CD4-positive, CD25-positive, alpha-beta regulatory T cell (primary cell): Measurements from ENCODE around the gene API5. TPM values are rescaled to one million over a fixed set of nuclear protein-coding genes. Genes with fewer than 3 reads are reported as not detected.

Experiments
- ATAC-seq, 2 donors: fragments of 150-1000 bp; cut with Tn5 transposase; one replicate each; pipeline ENCODE4 v1.10.0; 2021; ENCODE audit warnings: low read depth in 2 of 2, moderate number of reproducible peaks in 2 of 2, moderate library complexity in 1 of 2
- DNase-seq, 3 donors: peaks; one replicate each; pipeline versions ENCODE4 v3.0.0 to v3.0.0-alpha.2; 2012 to 2022; ENCODE audit warnings: mixed read lengths in 1 of 3
- H3K27ac ChIP-seq: one replicate; pipeline ENCODE4 v1.7.0; 2013; ENCODE audit warnings: mild to moderate bottlenecking, low read length; ENCODE audit not compliant: insufficient read depth, poor library complexity, severe bottlenecking
- H3K27me3 ChIP-seq: one replicate; pipeline ENCODE4 v1.7.0; 2013; ENCODE audit warnings: low read length; ENCODE audit not compliant: control insufficient read depth, insufficient read depth
- H3K36me3 ChIP-seq: one replicate; pipeline ENCODE4 v1.7.0; 2013; ENCODE audit warnings: mild to moderate bottlenecking, low read length, moderate library complexity; ENCODE audit not compliant: control insufficient read depth, insufficient read depth
- H3K4me1 ChIP-seq: 2 replicates; pipeline ENCODE4 v1.7.0; 2013; ENCODE audit warnings: mild to moderate bottlenecking, low read length; ENCODE audit not compliant: insufficient read depth, control insufficient read depth, poor library complexity, severe bottlenecking
- H3K4me3 ChIP-seq: one replicate; pipeline ENCODE4 v1.7.0; 2013; ENCODE audit warnings: low read depth, mild to moderate bottlenecking, low read length, moderate library complexity
- H3K9me3 ChIP-seq, 2 experiments: 1 replicate in 1 of 2; 2 replicates in 1 of 2; pipeline ENCODE4 v1.7.0; 2013; ENCODE audit warnings: low read length in 2 of 2, mild to moderate bottlenecking in 1 of 2, moderate library complexity in 1 of 2; ENCODE audit not compliant: control insufficient read depth in 2 of 2
- H3K27ac Mint-ChIP-seq, 3 donors: one replicate each; pipeline ENCODE4 v1.8.0; 2020 to 2022; ENCODE audit warnings: mild to moderate bottlenecking in 3 of 3, mixed read lengths in 3 of 3, moderate library complexity in 2 of 3
- H3K27me3 Mint-ChIP-seq: one replicate; pipeline ENCODE4 v1.8.0; 2022; ENCODE audit warnings: mild to moderate bottlenecking, mixed read lengths
- H3K36me3 Mint-ChIP-seq: one replicate; pipeline ENCODE4 v1.8.0; 2020; ENCODE audit warnings: mixed read lengths
- H3K4me1 Mint-ChIP-seq, 4 donors: one replicate each; pipeline ENCODE4 v1.8.0; 2020 to 2022; ENCODE audit warnings: mixed read lengths in 4 of 4, mild to moderate bottlenecking in 1 of 4
- H3K4me3 Mint-ChIP-seq, 4 donors: one replicate each; pipeline ENCODE4 v1.8.0; 2020 to 2022; ENCODE audit warnings: mild to moderate bottlenecking in 4 of 4, mixed read lengths in 4 of 4, moderate library complexity in 3 of 4
- H3K9me3 Mint-ChIP-seq, 7 donors: one replicate each; pipeline ENCODE4 v1.8.0; 2020 to 2022; ENCODE audit warnings: mixed read lengths in 7 of 7, mild to moderate bottlenecking in 3 of 7, moderate library complexity in 2 of 7
- polyA plus RNA-seq, 4 donors: library from polyadenylated mRNA; unstranded; fragments of 300-500 nt; fragmentation: Illumina TruSeq; gene quantifications; one replicate each; pipeline ENCODE4 v1.2.3, GENCODE V29; 2021
- total RNA-seq: library from RNA; stranded (reverse); gene quantifications from one replicate; pipeline ENCODE4 v1.2.3, GENCODE V29; 2022

The API5 gene
- total and polyA plus RNA-seq, 5 donors from 2014 or later = 65.7 to 138 (median 132) TPM

DNA sequence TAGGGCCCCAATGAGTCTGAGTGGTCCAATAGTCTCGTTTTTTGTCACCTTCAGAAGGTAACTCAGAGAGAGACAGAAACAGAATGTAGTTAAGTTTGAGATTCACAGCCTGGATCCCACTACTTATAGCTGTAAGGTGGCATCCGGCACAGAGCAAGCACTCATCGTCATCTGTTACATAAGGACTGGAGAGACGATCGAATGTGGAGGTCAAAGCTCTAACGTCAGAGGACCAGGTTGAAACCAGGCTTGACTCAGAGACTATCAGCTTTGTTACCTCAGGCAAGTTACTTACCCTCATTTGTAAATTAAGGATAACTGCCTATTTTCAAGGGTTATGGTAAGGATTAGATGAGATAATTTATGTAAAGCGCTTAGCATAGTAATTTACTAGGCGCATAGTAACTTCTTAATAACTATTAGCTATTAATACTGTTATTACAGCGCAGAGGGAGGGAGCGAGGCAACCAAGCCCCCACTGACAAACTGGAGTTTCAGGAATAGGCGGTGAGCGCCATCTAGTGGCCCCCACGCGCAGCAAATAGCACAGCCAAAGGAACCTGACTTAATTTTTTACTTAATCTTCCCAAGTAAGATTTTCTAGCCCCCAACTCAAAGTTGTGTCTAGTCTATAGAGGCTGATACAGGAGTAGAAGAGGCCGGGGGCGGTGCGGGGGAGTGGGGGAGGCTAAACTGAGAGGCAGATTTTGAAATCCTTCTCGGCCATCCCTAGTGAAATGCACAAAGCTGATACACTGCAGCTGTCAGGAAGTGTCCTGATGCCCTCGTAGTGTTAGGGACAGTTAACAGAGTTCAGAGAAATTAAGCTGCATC is 29.0 kb upstream of the API5 start:
- ATAC-seq = no peak
- H3K4me1 Mint-ChIP-seq = no peaks in the 10 kb centered on the region
- H3K4me1 ChIP-seq = no peaks in the 10 kb centered on the region
- peak overlapping the region in 1 of 3 donors; percentile 15 for H3K27ac Mint-ChIP-seq
- peaks cover 3% of the 10 kb centered on the region for H3K27me3 ChIP-seq
- H3K4me3 ChIP-seq = no peak overlapping the region
- no peak overlapping the region for H3K4me3 Mint-ChIP-seq
- H3K36me3 Mint-ChIP-seq = no peaks in the 10 kb centered on the region
- peaks cover 4% of the 10 kb centered on the region for H3K27me3 Mint-ChIP-seq
- no peak overlapping the region for H3K27ac ChIP-seq
- peak; percentile 2 to 48 (median 26) for DNase-seq
- H3K36me3 ChIP-seq = no peaks in the 10 kb centered on the region
- H3K9me3 Mint-ChIP-seq = peaks cover 0 to 1% (median 0%) of the 10 kb centered on the region in 7 donors
- H3K9me3 ChIP-seq = no peaks in the 10 kb centered on the region

DNA sequence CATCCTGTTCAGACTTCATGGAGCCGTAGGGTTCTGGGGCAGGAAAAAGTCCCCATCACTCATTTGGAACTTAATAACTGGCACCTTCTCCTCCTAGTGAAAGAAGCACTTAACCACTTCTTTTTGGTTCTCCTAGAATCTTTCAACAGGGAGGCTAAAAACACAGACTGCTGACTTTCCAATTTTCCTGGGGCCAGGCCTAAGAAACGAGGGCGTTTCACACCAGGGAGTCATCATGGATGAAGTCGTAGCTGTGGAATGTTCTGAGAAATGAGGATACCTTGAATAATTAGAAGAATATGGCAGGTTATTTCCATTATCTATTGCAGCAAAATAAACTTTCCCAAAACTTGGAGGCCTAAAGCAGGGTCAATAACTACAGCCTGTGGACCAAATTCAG is 26.0 kb upstream of the API5 start:
- Histone ChIP-seq H3K4me3 (no peak overlapping the region), H3K36me3 (no peaks in the 10 kb centered on the region), H3K4me1 (no peaks in the 10 kb centered on the region), H3K27ac (no peak overlapping the region), H3K9me3 (no peaks in the 10 kb centered on the region), H3K27me3 (no peaks in the 10 kb centered on the region)
- Mint-ChIP-seq H3K9me3 (peaks cover 0 to 1% (median 0%) of the 10 kb centered on the region in 7 donors), H3K4me3 (no peak overlapping the region), H3K4me1 (no peaks in the 10 kb centered on the region), H3K27ac (no peak overlapping the region), H3K36me3 (no peaks in the 10 kb centered on the region), H3K27me3 (peaks cover 7% of the 10 kb centered on the region)
- DNase-seq = no peak
- ATAC-seq = no peak

DNA sequence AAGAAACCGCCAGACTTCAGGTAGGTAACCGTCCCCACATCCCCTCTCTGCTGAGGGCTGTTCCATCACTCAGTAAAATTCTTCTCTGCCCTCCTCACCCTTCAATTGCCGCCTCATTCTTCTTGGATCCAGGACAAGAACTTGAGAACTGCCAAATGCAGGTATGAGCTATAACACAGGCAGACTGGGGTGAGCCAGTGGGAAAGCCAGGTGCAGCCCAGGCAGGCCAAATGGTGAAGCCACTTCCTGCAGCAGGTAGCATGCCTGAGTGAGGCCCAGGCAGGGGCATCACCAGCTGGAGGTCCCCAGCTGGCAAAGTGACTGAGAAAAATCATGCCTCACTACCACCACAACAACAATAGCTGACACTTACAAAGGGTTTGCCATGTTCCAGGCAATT is 22.4 kb upstream of the API5 start:
- H3K27ac ChIP-seq = no peak overlapping the region
- H3K36me3 Mint-ChIP-seq = no peaks in the 10 kb centered on the region
- ATAC-seq (no peak), DNase-seq (no peak)
- no peaks in the 10 kb centered on the region for H3K36me3 ChIP-seq
- peaks cover 10% of the 10 kb centered on the region for H3K27me3 Mint-ChIP-seq
- peaks cover 3% of the 10 kb centered on the region for H3K27me3 ChIP-seq
- no peaks in the 10 kb centered on the region for H3K4me1 Mint-ChIP-seq
- no peaks in the 10 kb centered on the region for H3K4me1 ChIP-seq
- H3K9me3 ChIP-seq = no peaks in the 10 kb centered on the region
- no peak overlapping the region for H3K4me3 Mint-ChIP-seq
- H3K9me3 Mint-ChIP-seq = peaks cover 0 to 10% (median 0%) of the 10 kb centered on the region in 7 donors
- H3K4me3 ChIP-seq = no peak overlapping the region
- H3K27ac Mint-ChIP-seq = no peak overlapping the region

DNA sequence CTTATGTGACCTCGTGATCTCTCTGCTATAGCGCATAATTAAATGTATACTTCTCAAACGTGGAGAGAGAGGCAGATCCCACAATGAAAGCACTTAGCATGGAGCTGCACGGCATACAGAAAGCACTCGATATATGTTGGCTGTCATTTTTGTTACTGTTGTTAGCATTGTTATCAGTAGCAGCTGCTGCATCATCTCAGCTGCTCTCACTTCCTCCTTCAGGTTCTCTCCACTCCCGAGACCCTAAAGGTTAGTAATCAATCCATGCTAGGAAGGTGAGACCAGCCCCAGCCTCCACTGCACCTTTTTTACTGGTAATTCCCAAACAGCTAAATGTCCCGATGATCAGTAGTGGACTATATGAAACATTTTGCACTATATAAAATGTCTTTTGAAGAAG is 13.4 kb upstream of the API5 start:
- ATAC-seq = no peak
- H3K4me1 ChIP-seq = no peaks in the 10 kb centered on the region
- H3K27me3 ChIP-seq = no peaks in the 10 kb centered on the region
- no peak for DNase-seq
- Mint-ChIP-seq H3K27me3 (peaks cover 8% of the 10 kb centered on the region), H3K9me3 (peaks cover 3 to 22% (median 12%) of the 10 kb centered on the region in 7 donors), H3K36me3 (no peaks in the 10 kb centered on the region), H3K4me1 (no peaks in the 10 kb centered on the region), H3K4me3 (no peak overlapping the region), H3K27ac (no peak overlapping the region)
- no peak overlapping the region for H3K27ac ChIP-seq
- H3K4me3 ChIP-seq = no peak overlapping the region
- peaks cover 10 to 13% of the 10 kb centered on the region in 2 experiments for H3K9me3 ChIP-seq
- no peaks in the 10 kb centered on the region for H3K36me3 ChIP-seq

DNA sequence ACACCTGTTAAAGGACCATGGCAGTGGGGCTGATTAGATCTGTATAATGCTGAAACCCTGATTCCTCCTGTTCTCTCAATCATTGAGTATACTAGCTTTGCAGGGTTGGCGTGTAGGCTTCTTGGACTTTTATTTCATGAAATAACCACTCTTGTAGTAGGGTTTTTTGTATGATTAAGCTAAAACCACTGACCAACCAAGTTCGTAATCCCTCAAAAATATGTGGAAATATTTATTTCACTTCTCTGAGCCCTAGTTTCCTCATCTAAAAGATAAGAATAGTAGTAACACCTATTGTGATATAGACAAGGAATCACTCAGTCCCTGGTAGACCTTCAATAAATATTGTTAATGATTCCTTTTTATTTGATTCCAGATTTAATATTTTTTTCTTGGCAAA is 4.2 kb downstream of the API5 start:
- H3K27ac ChIP-seq = peak overlapping the region; percentile 29
- ATAC-seq (no peak), DNase-seq (no peak)
- H3K9me3 ChIP-seq = no peaks in the 10 kb centered on the region
- H3K27me3 ChIP-seq = no peaks in the 10 kb centered on the region
- H3K9me3 Mint-ChIP-seq = no peaks in the 10 kb centered on the region
- H3K4me1 Mint-ChIP-seq = peaks cover 19 to 66% (median 50%) of the 10 kb centered on the region in 4 donors
- H3K4me3 Mint-ChIP-seq = peak overlapping the region in 1 of 4 donors; percentile 88
- peaks cover 8% of the 10 kb centered on the region for H3K27me3 Mint-ChIP-seq
- no peak overlapping the region for H3K4me3 ChIP-seq
- H3K36me3 ChIP-seq = peaks cover 29% of the 10 kb centered on the region
- peaks cover 40% of the 10 kb centered on the region for H3K4me1 ChIP-seq
- H3K36me3 Mint-ChIP-seq = peaks cover 11% of the 10 kb centered on the region
- H3K27ac Mint-ChIP-seq = no peak overlapping the region

DNA sequence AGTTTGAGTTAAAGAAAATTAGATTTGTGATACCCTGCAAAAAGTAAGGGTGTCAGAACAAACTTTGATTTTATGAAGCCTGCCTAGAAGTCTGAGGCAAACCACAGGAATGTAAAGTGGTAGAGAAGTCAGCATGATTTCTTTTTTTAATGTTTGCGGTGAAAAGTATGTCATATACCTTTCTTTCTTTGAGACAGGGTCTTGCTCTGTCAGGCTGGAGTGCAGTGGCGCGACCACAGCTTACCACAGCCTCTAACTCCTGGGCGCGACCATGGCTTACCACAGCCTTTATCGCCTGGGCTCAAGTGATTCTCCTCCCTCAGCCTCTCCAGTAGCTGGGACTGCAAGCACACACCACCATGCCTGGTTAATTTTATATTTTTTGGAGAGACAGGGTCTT is 4.7 kb downstream of the API5 start:
- Mint-ChIP-seq H3K9me3 (no peaks in the 10 kb centered on the region), H3K27ac (no peak overlapping the region), H3K4me3 (peak overlapping the region in 1 of 4 donors; percentile 15), H3K27me3 (peaks cover 8% of the 10 kb centered on the region), H3K4me1 (peaks cover 19 to 63% (median 48%) of the 10 kb centered on the region in 4 donors), H3K36me3 (peaks cover 14% of the 10 kb centered on the region)
- Histone ChIP-seq H3K27ac (no peak overlapping the region), H3K4me1 (peaks cover 37% of the 10 kb centered on the region), H3K4me3 (no peak overlapping the region), H3K36me3 (peaks cover 33% of the 10 kb centered on the region), H3K9me3 (no peaks in the 10 kb centered on the region), H3K27me3 (no peaks in the 10 kb centered on the region)
- peak in 1 of 3 donors; percentile 7 for DNase-seq
- ATAC-seq = no peak

DNA sequence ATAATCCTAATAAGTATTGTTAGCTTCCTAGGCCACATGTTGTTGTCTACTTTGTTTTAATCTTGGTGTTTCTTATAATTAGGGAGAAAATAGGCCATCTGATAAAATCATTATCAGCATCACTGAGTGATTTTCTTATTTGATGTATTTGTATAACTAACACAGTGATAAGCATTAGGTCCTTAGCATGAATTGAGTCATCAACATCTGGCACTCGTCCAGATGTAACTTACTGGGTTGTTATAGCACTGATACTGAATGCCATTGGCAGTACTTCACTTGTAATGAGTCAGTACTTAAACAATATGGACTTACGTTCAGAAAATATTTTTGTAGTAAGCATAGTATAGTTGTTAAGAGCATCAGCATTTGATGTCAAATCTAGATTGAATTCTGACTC is 16.2 kb downstream of the API5 start:
- H3K27ac ChIP-seq = no peak overlapping the region
- no peak overlapping the region for H3K4me3 Mint-ChIP-seq
- H3K27me3 ChIP-seq = no peaks in the 10 kb centered on the region
- peaks cover 62% of the 10 kb centered on the region for H3K36me3 Mint-ChIP-seq
- DNase-seq (no peak), ATAC-seq (no peak)
- no peaks in the 10 kb centered on the region for H3K4me1 ChIP-seq
- H3K36me3 ChIP-seq = peaks cover 97% of the 10 kb centered on the region
- no peaks in the 10 kb centered on the region for H3K4me1 Mint-ChIP-seq
- H3K27ac Mint-ChIP-seq = no peak overlapping the region
- no peaks in the 10 kb centered on the region for H3K9me3 ChIP-seq
- H3K27me3 Mint-ChIP-seq = no peaks in the 10 kb centered on the region
- no peaks in the 10 kb centered on the region for H3K9me3 Mint-ChIP-seq
- no peak overlapping the region for H3K4me3 ChIP-seq

DNA sequence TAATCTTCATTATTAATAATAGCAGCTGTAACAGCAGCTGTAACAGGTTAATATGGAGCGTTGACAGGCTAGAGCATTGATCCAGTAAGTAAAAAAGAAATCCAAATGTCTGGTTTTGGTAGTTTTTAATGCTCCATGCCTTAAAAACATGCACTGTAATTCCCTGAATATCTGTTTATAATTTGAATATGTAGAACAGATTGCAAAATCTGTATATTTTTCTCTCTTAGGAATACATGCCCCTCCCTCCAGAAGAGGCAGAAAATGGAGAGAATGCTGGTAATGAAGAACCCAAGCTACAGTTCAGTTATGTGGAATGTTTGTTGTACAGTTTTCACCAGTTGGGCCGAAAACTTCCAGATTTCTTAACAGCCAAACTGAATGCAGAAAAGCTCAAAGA is 16.7 kb downstream of the API5 start:
- H3K27ac Mint-ChIP-seq = no peak overlapping the region
- Histone ChIP-seq H3K27me3 (no peaks in the 10 kb centered on the region), H3K4me3 (no peak overlapping the region), H3K4me1 (no peaks in the 10 kb centered on the region), H3K9me3 (no peaks in the 10 kb centered on the region), H3K36me3 (peaks cover 97% of the 10 kb centered on the region), H3K27ac (no peak overlapping the region)
- no peaks in the 10 kb centered on the region for H3K9me3 Mint-ChIP-seq
- no peaks in the 10 kb centered on the region for H3K27me3 Mint-ChIP-seq
- DNase-seq = no peak
- no peaks in the 10 kb centered on the region for H3K4me1 Mint-ChIP-seq
- no peak for ATAC-seq
- no peak overlapping the region for H3K4me3 Mint-ChIP-seq
- H3K36me3 Mint-ChIP-seq = peaks cover 60% of the 10 kb centered on the region
